Muscle layer of duodenum (tissue), 2 donors: ENCODE data around the gene LRTM1.

Source experiments
- H3K27ac ChIP-seq: one replicate; pipeline ENCODE4 v1.7.0; 2013; ENCODE audit warnings: mild to moderate bottlenecking, low read length
- H3K27me3 ChIP-seq: one replicate; pipeline ENCODE4 v1.7.0; 2013; ENCODE audit warnings: low read depth, mild to moderate bottlenecking, control low read depth, low read length
- H3K36me3 ChIP-seq, 2 donors: one replicate each; pipeline ENCODE4 v1.7.0; 2013; ENCODE audit warnings: low read length in 2 of 2, control low read depth in 1 of 2, mild to moderate bottlenecking in 1 of 2; ENCODE audit not compliant: insufficient read depth in 2 of 2, control insufficient read depth in 1 of 2
- H3K4me1 ChIP-seq, 2 donors: one replicate each; pipeline ENCODE4 v1.7.0; 2013; ENCODE audit warnings: low read length in 2 of 2, mild to moderate bottlenecking in 2 of 2, control low read depth in 1 of 2, moderate library complexity in 1 of 2; ENCODE audit not compliant: insufficient read depth in 2 of 2, control insufficient read depth in 1 of 2
- H3K4me3 ChIP-seq, 2 donors: one replicate each; pipeline ENCODE4 v1.7.0; 2013; ENCODE audit warnings: low read length in 2 of 2, low read depth in 1 of 2, mild to moderate bottlenecking in 1 of 2
- H3K9me3 ChIP-seq, 2 donors: one replicate each; pipeline ENCODE4 v1.7.0; 2013; ENCODE audit warnings: low read length in 2 of 2, control low read depth in 1 of 2, mild to moderate bottlenecking in 1 of 2; ENCODE audit not compliant: control insufficient read depth in 1 of 2
- donor health status: healthy.

The LRTM1 gene

GRCh38 chr3:54889731-54890130, 38.1 kb downstream of the LRTM1 start:
- H3K27ac ChIP-seq, result peak overlapping the region; percentile 14
- no peaks in the 10 kb centered on the region for H3K9me3 ChIP-seq
- no peaks in the 10 kb centered on the region for H3K27me3 ChIP-seq
- H3K36me3 ChIP-seq, result no peaks in the 10 kb centered on the region
- H3K4me1 ChIP-seq, result peaks cover 13 to 28% of the 10 kb centered on the region in 2 donors
- H3K4me3 ChIP-seq, result no peak overlapping the region

DNA sequence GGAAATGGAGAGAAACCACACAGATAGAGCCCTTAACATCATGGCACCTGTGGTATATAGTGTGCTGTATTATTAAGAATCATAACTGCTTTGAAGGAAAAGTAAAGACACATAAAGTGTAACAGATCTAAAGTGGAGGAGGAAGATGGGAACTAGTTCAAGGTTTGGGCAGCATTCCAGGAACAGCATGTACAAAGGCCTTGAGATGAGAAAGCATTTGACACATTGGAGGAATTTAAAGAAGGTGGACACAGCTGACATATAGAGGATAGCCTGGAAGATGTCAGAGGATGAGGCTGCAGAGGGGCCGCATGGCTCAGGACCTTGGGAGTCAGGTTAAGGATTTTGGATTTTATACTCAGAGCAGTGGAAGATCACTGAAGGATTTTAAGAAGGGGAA, 39.0 kb downstream of the LRTM1 start:
- Histone ChIP-seq H3K4me3 (no peak overlapping the region), H3K36me3 (no peaks in the 10 kb centered on the region), H3K27ac (peak overlapping the region; percentile 47), H3K9me3 (no peaks in the 10 kb centered on the region), H3K4me1 (peaks cover 13 to 28% of the 10 kb centered on the region in 2 donors), H3K27me3 (no peaks in the 10 kb centered on the region)

DNA sequence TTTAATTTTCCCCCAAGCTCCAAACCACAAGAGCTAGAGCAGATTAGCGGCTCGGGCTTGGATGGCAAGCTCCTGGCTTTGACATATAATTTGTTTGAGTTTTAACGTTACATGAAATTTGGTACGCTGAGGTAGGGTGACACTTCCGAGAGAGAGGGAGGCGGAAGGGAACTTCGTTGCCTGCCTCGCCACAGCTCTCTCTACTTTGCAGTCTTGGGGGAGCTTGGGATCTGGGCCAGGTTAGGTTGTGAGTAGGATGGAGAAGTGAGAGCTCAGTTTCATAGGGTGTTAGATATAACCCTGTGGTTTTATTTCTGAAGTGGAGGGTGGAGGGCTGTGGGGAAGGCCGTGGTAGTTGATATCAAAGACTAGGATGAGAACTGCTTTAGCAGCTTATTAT, 39.7 kb downstream of the LRTM1 start:
- Histone ChIP-seq H3K4me3 (no peak overlapping the region), H3K36me3 (no peaks in the 10 kb centered on the region), H3K4me1 (peaks cover 13 to 28% of the 10 kb centered on the region in 2 donors), H3K27me3 (no peaks in the 10 kb centered on the region), H3K27ac (no peak overlapping the region), H3K9me3 (no peaks in the 10 kb centered on the region)

DNA sequence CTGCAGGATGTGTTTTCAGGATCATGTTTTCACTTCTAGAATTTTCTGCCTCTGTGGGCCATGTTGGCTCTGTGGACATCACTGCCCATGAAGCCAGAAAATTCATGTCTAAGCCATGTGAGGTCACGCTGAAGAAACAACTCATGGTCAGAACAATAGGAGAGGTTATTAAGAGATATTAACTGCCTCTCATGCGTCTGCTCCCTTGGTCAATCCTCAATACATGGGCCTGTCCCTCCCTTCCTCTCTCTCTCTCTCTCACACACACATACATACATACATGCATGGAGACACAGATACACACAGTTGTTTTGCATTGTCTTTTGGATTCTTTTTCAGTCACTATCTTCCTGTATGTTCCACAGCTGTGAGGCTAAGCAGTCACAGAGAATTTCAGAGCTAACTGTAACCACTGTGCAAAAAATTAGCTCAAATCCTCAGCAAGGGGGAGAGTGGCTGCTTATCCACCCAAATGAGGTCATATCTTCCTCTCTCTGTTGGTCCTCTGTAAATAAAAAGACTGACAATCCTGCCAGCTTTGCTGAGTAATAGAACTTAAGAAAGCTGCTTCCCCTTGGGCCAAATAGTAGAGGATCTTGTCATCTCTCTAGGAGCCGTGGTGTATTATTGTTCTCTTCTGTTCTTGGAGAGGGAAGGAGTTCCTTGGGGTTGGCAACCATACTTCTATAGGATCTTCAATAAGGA, 45.6 kb downstream of the LRTM1 start:
- no peaks in the 10 kb centered on the region for H3K9me3 ChIP-seq
- H3K27ac ChIP-seq, result peak overlapping the region; percentile 10

DNA sequence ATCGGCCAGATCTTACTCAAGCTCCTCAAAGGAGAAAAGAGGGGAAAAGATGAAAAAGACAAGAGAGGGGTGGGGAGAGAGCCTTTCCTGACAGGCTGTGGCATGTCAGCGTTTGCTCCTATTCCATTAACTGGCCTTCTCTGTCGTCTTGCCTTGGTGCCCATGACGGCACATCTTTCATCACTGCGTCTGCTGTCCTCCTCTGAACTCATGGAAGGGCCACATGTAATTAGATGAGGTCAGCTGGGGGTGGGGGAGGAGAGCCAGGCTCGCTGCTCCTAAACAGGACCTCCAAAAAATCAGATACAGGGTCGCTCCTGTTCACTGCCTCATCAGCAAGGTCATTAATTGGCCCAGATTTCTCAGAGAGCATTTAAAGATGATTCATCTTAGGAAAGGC, 49.7 kb downstream of the LRTM1 start:
- no peak overlapping the region for H3K4me3 ChIP-seq

More for the DNA sequence above, 45.6 kb downstream of the LRTM1 start:
- Histone ChIP-seq H3K36me3 (no peaks in the 10 kb centered on the region), H3K27me3 (no peaks in the 10 kb centered on the region), H3K4me3 (no peak overlapping the region), H3K4me1 (peaks cover 0 to 8% of the 10 kb centered on the region in 2 donors)

DNA sequence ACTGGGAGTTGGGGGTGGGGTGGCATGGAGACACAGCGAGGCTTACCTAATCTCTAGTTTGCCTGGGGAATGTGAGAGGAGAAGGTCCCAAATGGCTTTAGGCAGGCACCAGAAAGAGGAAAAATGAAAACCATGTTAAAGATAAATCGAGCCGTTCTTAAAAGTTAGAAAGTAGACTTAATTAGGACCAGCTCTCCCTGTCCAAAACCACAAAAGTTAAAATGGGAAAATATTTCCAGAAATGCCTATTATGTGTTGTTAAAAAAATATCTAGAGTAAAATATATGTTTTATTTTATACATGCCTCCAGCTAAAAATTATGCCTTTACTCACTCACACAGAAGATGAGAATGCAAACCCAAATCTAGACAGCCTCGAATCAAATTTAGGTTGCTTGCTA, 50.1 kb downstream of the LRTM1 start:
- Histone ChIP-seq H3K4me1 (peaks cover 0 to 8% of the 10 kb centered on the region in 2 donors), H3K36me3 (no peaks in the 10 kb centered on the region), H3K27me3 (no peaks in the 10 kb centered on the region), H3K9me3 (no peaks in the 10 kb centered on the region), H3K27ac (no peak overlapping the region), H3K4me3 (no peak overlapping the region)

More for the DNA sequence above, 49.7 kb downstream of the LRTM1 start:
- H3K36me3 ChIP-seq, result no peaks in the 10 kb centered on the region
- no peak overlapping the region for H3K27ac ChIP-seq
- peaks cover 0 to 8% of the 10 kb centered on the region in 2 donors for H3K4me1 ChIP-seq
- no peaks in the 10 kb centered on the region for H3K9me3 ChIP-seq
- H3K27me3 ChIP-seq, result no peaks in the 10 kb centered on the region

- Histone ChIP-seq H3K4me1 (no peaks in the 10 kb centered on the region), H3K27me3 (no peaks in the 10 kb centered on the region), H3K36me3 (no peaks in the 10 kb centered on the region), H3K9me3 (no peaks in the 10 kb centered on the region), H3K4me3 (no peak overlapping the region), H3K27ac (no peak overlapping the region)
These were observed 51.2 kb downstream of the LRTM1 start for GRCh38 chr3:54876694-54877093.

DNA sequence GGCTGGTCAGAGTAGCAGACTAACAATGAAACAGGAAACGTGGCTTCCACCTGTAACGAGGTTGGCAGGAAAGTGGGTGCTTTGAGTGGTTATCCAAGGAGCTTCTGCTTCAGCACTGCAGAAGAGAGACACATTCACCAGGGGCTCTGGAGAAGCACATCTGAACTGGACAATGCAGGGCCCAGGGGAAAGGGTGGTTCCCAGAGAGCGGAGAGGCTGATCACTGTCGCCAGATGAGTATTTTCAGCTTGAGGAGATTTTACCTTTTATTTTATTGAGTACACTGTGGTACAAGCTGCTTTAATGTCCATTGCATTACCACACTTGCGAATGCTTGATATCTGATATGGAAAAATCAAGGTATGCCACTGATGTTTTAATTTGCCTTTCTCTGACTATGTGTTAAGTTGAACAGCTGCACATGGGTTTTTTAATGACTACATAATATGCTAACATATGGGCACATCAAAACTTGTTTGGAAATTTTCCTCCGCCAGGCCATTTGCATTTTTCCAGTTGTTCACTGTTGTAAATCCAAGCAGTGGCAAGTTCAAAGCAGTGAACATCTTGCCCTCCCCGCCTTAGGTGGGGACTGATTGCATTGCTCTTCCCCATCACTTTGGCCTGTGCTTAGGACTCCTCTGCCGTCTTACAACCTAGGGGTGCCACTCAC, 52.1 kb downstream of the LRTM1 start:
- Histone ChIP-seq H3K4me3 (no peak overlapping the region), H3K27ac (no peak overlapping the region), H3K36me3 (no peaks in the 10 kb centered on the region), H3K4me1 (no peaks in the 10 kb centered on the region), H3K27me3 (no peaks in the 10 kb centered on the region), H3K9me3 (no peaks in the 10 kb centered on the region)

GRCh38 chr3:54874816-54875556, 52.9 kb downstream of the LRTM1 start:
- H3K4me3 ChIP-seq, result no peak overlapping the region
- H3K9me3 ChIP-seq, result no peaks in the 10 kb centered on the region
- no peaks in the 10 kb centered on the region for H3K27me3 ChIP-seq
- no peaks in the 10 kb centered on the region for H3K4me1 ChIP-seq
- no peaks in the 10 kb centered on the region for H3K36me3 ChIP-seq
- no peak overlapping the region for H3K27ac ChIP-seq

- Histone ChIP-seq H3K27me3 (no peaks in the 10 kb centered on the region), H3K9me3 (no peaks in the 10 kb centered on the region), H3K27ac (no peak overlapping the region), H3K4me3 (no peak overlapping the region), H3K4me1 (no peaks in the 10 kb centered on the region), H3K36me3 (no peaks in the 10 kb centered on the region)
These were observed 54.5 kb downstream of the LRTM1 start for GRCh38 chr3:54873059-54874010.
